NB4 (cell line): ENCODE measurements around the gene CCNDBP1.

ENCODE experiments used
- CTCF ChIP-seq: IDR thresholded peaks from one replicate; pipeline ENCODE4 v1.5.1; 2012; ENCODE audit warnings: low read depth, low read length
- MAX ChIP-seq: IDR thresholded peaks from 2 replicates; pipeline ENCODE4 v1.6.1; 2011; ENCODE audit warnings: low read depth, low read length
- MYC ChIP-seq: IDR thresholded peaks from 2 replicates; pipeline ENCODE4 v1.6.1; 2011; ENCODE audit warnings: low read depth, low read length
- POLR2A ChIP-seq: IDR thresholded peaks from 2 replicates; pipeline ENCODE4 v1.6.1; 2011; ENCODE audit warnings: mild to moderate bottlenecking; ENCODE audit not compliant: insufficient read length; ENCODE audit errors: extremely low read depth

- TF ChIP-seq POLR2A (no peak), CTCF (no peak), MAX (no peak), MYC (no peak)
Observed at GRCh38 chr15:43153269-43153668, 31.9 kb upstream of the CCNDBP1 start.
